Measurements from ENCODE around the gene WDR18.

WDR18 gene

DNA sequence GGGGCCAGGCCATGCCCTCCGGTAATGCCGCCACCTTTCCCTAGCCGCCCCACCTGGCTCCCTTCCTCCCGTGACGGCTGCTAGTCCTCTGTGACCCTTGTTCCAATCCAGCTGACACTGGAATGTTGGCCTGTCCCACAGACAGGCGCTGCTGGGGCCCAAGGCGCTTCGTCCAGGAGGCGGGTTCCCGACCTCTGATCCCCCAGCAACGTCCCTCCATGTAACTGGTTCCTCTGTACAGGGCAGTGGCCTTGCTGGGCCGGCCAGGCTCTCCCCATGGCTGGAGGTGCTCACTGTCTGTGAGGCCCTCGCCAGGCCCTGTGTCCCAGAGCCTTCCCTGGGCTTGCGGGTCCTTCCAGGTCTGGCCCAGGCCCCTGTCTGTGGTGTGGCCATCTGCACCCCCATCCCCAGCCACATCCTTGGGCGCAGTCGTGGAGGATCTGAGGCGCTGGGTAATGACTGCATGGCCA is 9.3 kb downstream of the WDR18 start:
- no peak for TF ChIP-seq CTCF (IDR thresholded peaks at IDR 0.05)

DNA sequence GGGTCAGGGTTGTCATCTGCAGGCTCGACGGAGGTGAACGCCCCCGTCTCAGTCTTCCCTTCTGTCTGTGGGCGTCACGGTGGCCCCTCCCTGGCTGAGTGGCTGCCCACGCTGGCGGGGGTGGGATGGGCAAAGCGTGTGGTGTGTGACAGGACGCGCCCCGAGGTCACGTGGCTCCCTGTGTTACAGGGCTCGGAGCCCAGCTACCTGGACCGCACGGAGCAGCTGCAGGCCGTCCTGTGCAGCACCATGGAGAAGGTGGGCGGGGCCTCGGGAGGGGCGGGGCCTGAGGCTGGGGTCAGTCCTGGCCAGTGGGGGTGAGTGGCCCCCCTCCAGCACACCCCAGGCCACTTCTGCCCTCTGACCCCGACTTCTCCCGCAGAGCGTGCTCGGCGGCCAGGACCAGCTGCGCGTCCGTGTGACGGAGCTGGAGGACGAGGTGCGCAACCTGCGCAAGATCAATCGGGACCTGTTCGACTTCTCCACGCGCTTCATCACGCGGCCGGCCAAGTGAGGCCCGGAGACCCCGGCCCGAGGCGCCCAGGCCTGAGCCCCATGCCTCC is 9.8 kb downstream of the WDR18 start:
- TF ChIP-seq CTCF (IDR thresholded peaks at IDR 0.05): no peak

- TF ChIP-seq CTCF (IDR thresholded peaks at IDR 0.05): no peak
Observed at GRCh38 chr19:994516-994915, 10.4 kb downstream of the WDR18 start.

GRCh38 chr19:995051-995827 is 11.1 kb downstream of the WDR18 start:
- TF ChIP-seq CTCF (IDR thresholded peaks at IDR 0.05): no peak

DNA sequence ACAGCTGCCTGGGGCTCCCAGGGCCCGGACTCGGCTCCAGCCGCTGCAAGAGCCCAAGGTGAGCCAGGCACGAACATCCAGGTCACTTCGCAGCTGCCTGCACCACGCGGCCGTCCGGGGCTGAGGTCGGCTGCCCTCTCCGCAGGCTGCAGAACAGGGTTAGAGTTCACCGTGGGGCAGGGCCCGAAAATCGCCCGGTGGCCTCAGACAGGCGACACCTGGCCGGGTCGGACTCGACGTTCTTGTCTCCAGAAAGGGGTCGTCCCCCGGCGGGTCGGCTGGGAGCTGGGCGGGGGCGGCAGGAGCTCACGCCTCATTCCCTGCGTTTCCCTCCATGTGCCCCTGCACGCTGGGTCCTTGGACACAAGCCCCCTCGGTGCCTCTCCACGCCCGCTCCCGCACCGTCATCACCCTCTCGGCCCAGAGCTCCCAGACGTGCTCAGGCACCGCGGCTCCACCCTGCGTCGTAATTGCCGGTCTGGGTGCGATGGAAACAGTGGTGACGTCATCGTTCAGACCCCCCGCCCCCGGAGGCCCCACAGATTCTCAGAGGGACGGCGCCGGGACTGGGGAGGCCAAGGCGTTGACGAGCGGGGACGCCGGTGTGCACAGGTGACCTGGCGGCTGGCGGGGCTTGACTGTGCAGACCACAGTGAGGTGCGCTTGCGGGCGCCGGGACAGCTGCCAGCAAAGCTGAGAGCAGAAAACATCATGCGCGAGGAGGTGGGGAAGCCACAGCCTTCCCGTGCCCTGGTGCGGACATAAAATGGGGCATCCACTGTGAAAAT is 12.1 kb downstream of the WDR18 start:
- no peak for TF ChIP-seq CTCF (IDR thresholded peaks at IDR 0.05)

- no peak for TF ChIP-seq CTCF (IDR thresholded peaks at IDR 0.05)
Observed at GRCh38 chr19:998064-998463, 13.9 kb downstream of the WDR18 start.

GRCh38 chr19:999379-999719 is 15.2 kb downstream of the WDR18 start:
- no peak for TF ChIP-seq CTCF (IDR thresholded peaks at IDR 0.05)

Data from LNCAP (cell line).